Measurements from ENCODE around the gene GUCA2B. TPM values are rescaled to one million over a fixed set of nuclear protein-coding genes. Genes with fewer than 3 reads are reported as not detected.

GUCA2B gene
- total and polyA plus RNA-seq, 2 experiments from 2014 or later, result 0.71 TPM; not detected in 1

DNA sequence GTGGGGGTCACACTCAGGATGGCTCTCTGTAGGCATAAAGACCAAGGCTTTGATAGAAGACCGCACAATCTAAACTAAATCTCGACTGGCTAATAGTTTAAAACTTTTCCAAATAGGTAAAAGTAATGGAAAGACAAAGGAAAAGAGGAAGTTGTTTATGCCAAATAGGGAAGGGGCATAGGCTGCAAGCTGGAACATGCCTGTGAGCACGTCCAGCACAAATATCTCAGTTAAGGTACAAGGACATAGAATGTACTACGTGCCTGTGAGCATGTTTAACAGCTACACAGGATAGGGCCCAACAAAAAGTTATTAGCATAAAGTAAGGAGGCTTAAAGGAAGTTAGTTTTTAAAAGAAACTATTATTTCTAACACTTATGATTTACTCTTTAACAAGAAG is 38.9 kb downstream of the GUCA2B start:
- Histone ChIP-seq H3K4me2 (no peak overlapping the region), H3K4me1 (ENCODE audit: insufficient read depth) (no peaks in the 10 kb centered on the region), H3K9me3 (ENCODE audit: low read depth) (no peaks in the 10 kb centered on the region), H2AFZ (no peak overlapping the region), H3K27ac (peak overlapping the region; percentile 11), H3K27me3 (no peaks in the 10 kb centered on the region), H3K9me2 (replicated peaks; ENCODE audit: insufficient read depth) (no peaks in the 10 kb centered on the region), H3K79me2 (no peaks in the 10 kb centered on the region), H3K36me3 (replicated peaks; ENCODE audit: insufficient read depth, low read depth) (no peaks in the 10 kb centered on the region), H4K20me1 (ENCODE audit: insufficient read depth, poor library complexity, severe bottlenecking) (peaks cover 3% of the 10 kb centered on the region), H3K4me3 (no peak overlapping the region)
- DNase-seq (ENCODE audit: low spot score), result no peak
- TF ChIP-seq, protein P1, sequence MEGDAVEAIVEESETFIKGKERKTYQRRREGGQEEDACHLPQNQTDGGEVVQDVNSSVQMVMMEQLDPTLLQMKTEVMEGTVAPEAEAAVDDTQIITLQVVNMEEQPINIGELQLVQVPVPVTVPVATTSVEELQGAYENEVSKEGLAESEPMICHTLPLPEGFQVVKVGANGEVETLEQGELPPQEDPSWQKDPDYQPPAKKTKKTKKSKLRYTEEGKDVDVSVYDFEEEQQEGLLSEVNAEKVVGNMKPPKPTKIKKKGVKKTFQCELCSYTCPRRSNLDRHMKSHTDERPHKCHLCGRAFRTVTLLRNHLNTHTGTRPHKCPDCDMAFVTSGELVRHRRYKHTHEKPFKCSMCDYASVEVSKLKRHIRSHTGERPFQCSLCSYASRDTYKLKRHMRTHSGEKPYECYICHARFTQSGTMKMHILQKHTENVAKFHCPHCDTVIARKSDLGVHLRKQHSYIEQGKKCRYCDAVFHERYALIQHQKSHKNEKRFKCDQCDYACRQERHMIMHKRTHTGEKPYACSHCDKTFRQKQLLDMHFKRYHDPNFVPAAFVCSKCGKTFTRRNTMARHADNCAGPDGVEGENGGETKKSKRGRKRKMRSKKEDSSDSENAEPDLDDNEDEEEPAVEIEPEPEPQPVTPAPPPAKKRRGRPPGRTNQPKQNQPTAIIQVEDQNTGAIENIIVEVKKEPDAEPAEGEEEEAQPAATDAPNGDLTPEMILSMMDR (IDR thresholded peaks at IDR 0.05; ENCODE audit: poor library complexity), result no peak
- TF ChIP-seq EZH2 (IDR thresholded peaks at IDR 0.05; ENCODE audit: borderline replicate concordance) (no peak), EZH2phosphoT487 (IDR thresholded peaks at IDR 0.05; ENCODE audit: low read depth, severe bottlenecking, unreplicated experiment) (no peak)
- 90% methylated on average over 4 of the region's 4 CpGs for WGBS (ENCODE audit: low lambda C conversion rate, missing lambda C conversion rate)

DNA sequence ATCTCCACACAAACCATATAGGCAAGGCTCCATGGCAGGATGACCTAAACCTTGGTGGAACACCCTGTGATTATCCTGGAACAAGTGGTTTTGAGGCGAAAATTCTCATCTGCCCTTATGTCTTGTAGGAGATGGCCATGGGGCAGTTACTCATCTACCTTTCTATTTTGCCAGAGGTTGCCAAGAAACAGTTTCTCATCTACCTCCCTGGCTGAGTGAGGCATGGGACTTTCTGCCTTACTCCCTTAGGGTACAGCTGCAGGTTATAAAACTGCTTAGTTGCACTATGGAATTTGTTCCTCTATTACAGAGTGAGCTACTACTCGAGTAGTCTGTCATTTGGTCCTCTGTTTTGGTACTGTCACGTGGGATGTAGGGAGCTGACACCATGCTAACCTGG is 42.6 kb downstream of the GUCA2B start:
- TF ChIP-seq EZH2phosphoT487 (IDR thresholded peaks at IDR 0.05; ENCODE audit: low read depth, severe bottlenecking, unreplicated experiment) (no peak), EZH2 (IDR thresholded peaks at IDR 0.05; ENCODE audit: borderline replicate concordance) (no peak)
- TF ChIP-seq, protein P1 (IDR thresholded peaks at IDR 0.05; ENCODE audit: poor library complexity), result no peak
- Histone ChIP-seq H3K27ac (no peak overlapping the region), H3K9me2 (replicated peaks; ENCODE audit: insufficient read depth) (no peaks in the 10 kb centered on the region), H3K36me3 (replicated peaks; ENCODE audit: insufficient read depth, low read depth) (no peaks in the 10 kb centered on the region), H3K4me1 (ENCODE audit: insufficient read depth) (no peaks in the 10 kb centered on the region), H3K9me3 (ENCODE audit: low read depth) (no peaks in the 10 kb centered on the region), H3K4me3 (no peak overlapping the region), H4K20me1 (ENCODE audit: insufficient read depth, poor library complexity, severe bottlenecking) (no peaks in the 10 kb centered on the region), H2AFZ (no peak overlapping the region), H3K4me2 (no peak overlapping the region), H3K27me3 (no peaks in the 10 kb centered on the region), H3K79me2 (no peaks in the 10 kb centered on the region)
- no peak for DNase-seq (ENCODE audit: low spot score)
- 90% methylated on average over 3 of the region's 3 CpGs for whole genome bisulfite sequencing (ENCODE audit: low lambda C conversion rate, missing lambda C conversion rate)

DNA sequence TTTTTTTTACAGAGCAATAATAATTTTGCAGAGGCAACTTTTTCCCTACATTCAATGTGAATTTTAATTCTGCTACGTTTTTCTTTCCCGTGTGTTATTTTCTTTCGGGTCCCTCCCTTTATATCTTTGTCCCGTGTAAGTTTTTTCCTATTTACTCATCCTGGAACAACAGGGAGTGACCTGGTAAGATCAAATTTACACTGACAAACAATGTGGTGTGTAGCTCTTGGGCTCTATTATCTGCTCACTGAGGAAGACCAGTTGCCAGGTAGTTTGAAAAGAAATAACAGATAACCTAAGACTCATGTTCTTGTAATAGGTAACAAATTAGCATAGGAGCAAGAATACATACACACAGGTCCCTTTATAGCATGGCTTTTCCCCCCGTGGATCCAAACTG is 45.0 kb downstream of the GUCA2B start:
- Histone ChIP-seq H2AFZ (no peak overlapping the region), H3K4me2 (no peak overlapping the region), H3K9me2 (replicated peaks; ENCODE audit: insufficient read depth) (no peaks in the 10 kb centered on the region), H3K4me1 (ENCODE audit: insufficient read depth) (no peaks in the 10 kb centered on the region), H3K27ac (no peak overlapping the region), H4K20me1 (ENCODE audit: insufficient read depth, poor library complexity, severe bottlenecking) (no peaks in the 10 kb centered on the region), H3K79me2 (no peaks in the 10 kb centered on the region), H3K4me3 (no peak overlapping the region), H3K9me3 (ENCODE audit: low read depth) (no peaks in the 10 kb centered on the region), H3K36me3 (replicated peaks; ENCODE audit: insufficient read depth, low read depth) (no peaks in the 10 kb centered on the region), H3K27me3 (no peaks in the 10 kb centered on the region)
- WGBS (ENCODE audit: low lambda C conversion rate, missing lambda C conversion rate), result 85% methylated on average over 5 of the region's 5 CpGs
- no peak for DNase-seq (ENCODE audit: low spot score)
- TF ChIP-seq EZH2phosphoT487 (IDR thresholded peaks at IDR 0.05; ENCODE audit: low read depth, severe bottlenecking, unreplicated experiment) (no peak), EZH2 (IDR thresholded peaks at IDR 0.05; ENCODE audit: borderline replicate concordance) (no peak)
- TF ChIP-seq, protein P1 (IDR thresholded peaks at IDR 0.05; ENCODE audit: poor library complexity), result no peak

DNA sequence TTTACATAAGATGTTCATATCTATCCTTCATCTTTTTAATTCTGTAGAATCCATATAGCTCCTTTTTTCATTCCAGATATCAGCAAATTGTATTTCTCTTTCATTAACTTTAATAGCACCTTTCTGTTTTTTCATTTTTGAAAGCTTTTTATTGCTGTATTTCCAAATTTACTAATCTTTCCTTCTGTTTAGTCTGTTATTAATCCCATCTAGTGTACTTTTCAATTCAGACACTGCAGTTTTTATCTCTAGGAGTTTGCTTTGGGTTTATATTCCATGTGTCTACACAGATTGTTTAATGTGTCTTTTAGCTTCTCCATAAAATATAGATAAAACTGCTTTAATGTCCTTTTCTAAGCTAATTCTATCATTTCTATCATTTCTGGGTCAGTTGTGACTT is 48.8 kb downstream of the GUCA2B start:
- Histone ChIP-seq H2AFZ (no peak overlapping the region), H3K27ac (no peak overlapping the region), H3K27me3 (no peaks in the 10 kb centered on the region), H3K9me3 (ENCODE audit: low read depth) (no peaks in the 10 kb centered on the region), H3K4me3 (no peak overlapping the region), H4K20me1 (ENCODE audit: insufficient read depth, poor library complexity, severe bottlenecking) (no peaks in the 10 kb centered on the region), H3K9me2 (replicated peaks; ENCODE audit: insufficient read depth) (no peaks in the 10 kb centered on the region), H3K36me3 (replicated peaks; ENCODE audit: insufficient read depth, low read depth) (no peaks in the 10 kb centered on the region), H3K4me1 (ENCODE audit: insufficient read depth) (no peaks in the 10 kb centered on the region), H3K79me2 (peaks cover 22% of the 10 kb centered on the region), H3K4me2 (no peak overlapping the region)
- TF ChIP-seq EZH2phosphoT487 (IDR thresholded peaks at IDR 0.05; ENCODE audit: low read depth, severe bottlenecking, unreplicated experiment) (no peak), EZH2 (IDR thresholded peaks at IDR 0.05; ENCODE audit: borderline replicate concordance) (no peak)
- TF ChIP-seq, protein P1 (IDR thresholded peaks at IDR 0.05; ENCODE audit: poor library complexity), result no peak
- DNase-seq (ENCODE audit: low spot score), result no peak

Data from hepatocyte (in vitro differentiated cells).